Fibroblast of mammary gland (primary cell): ENCODE results near the gene POU3F4.

ENCODE experiments used
- DNase-seq: peaks from one replicate; pipeline ENCODE4 v3.0.0-alpha.2; 2010; ENCODE audit warnings: low read depth
- H3K4me3 ChIP-seq: 2 replicates; pipeline ENCODE4 v1.5.1; 2011; ENCODE audit warnings: low read depth, mild to moderate bottlenecking, low read length, moderate library complexity; ENCODE audit not compliant: control insufficient read depth
- TF ChIP-seq, protein P1 (sequence below): conservative IDR thresholded peaks from 2 replicates; pipeline ENCODE4 v1.5.1; 2011; ENCODE audit warnings: low read depth, low read length, inconsistent platforms; ENCODE audit not compliant: control insufficient read depth, insufficient read depth

Gene POU3F4

DNA sequence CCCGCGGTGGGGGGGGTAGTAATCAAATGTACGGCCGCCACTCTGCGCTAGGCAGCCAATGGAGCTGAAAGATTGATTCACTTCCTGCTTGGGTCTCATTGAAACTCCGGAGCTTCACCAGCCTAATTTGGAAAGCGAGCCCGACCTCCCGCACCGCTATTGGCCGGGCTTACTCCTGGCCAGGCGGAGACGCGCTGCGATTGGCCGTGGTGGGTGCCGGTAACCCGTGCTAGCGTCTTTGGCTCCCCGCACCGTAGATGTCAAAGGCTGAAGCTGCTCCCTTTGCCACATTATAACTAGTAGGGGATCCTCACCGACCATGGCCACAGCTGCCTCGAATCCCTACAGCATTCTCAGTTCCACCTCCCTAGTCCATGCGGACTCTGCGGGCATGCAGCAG is at the start of gene POU3F4:
POU3F4 (plus strand) TSS at position 285 of the 400 bp plus-strand sequence; CDS start at position 320, 35 bp downstream.
- no peak for DNase-seq
- no peak within 1 kb of the TSS for H3K4me3 ChIP-seq
- TF ChIP-seq, protein P1, sequence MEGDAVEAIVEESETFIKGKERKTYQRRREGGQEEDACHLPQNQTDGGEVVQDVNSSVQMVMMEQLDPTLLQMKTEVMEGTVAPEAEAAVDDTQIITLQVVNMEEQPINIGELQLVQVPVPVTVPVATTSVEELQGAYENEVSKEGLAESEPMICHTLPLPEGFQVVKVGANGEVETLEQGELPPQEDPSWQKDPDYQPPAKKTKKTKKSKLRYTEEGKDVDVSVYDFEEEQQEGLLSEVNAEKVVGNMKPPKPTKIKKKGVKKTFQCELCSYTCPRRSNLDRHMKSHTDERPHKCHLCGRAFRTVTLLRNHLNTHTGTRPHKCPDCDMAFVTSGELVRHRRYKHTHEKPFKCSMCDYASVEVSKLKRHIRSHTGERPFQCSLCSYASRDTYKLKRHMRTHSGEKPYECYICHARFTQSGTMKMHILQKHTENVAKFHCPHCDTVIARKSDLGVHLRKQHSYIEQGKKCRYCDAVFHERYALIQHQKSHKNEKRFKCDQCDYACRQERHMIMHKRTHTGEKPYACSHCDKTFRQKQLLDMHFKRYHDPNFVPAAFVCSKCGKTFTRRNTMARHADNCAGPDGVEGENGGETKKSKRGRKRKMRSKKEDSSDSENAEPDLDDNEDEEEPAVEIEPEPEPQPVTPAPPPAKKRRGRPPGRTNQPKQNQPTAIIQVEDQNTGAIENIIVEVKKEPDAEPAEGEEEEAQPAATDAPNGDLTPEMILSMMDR, result no peak

DNA sequence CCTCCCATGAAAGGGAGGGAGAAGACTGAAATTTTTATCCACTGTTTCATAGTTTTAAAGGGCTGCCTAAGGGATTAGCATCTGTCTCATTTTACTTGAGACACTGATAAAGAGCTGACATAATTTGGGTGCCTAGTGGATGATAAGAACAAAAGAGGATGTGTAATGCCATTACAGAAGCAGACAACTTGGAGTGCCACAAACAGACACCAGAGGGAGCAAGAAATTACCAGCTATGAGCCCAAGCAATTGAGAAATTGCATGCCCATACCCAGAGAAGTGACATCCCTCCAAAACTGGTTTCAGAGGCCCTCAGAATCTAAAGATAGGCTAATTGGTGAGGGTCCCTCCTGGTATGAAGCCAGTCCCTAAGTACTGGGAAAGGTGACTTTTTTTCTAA is 38.5 kb upstream of the POU3F4 start:
- H3K4me3 ChIP-seq, result no peak overlapping the region
- TF ChIP-seq, protein P1, result peak; percentile 35
- DNase-seq, result peak; percentile 5

DNA sequence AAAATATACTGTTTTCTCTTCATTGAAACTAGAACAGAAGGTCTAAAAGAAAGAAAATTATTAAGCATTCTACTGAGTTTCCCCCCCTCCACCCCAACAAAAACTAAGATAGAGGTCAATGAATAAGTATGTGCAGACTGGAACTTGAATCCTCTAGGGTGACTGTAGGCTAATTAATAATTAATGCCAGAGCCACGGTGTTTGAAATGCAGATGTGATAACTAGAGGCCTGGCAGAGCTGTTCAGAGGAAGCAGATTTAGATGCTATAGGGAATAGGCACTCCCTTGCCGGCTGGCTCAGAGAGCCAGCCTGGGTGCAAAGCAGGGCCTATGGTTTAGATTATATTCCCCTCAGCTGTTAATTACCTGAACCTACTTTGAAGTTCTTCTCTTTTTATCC is 12.2 kb upstream of the POU3F4 start:
- TF ChIP-seq, protein P1, result no peak
- no peak for DNase-seq

DNA sequence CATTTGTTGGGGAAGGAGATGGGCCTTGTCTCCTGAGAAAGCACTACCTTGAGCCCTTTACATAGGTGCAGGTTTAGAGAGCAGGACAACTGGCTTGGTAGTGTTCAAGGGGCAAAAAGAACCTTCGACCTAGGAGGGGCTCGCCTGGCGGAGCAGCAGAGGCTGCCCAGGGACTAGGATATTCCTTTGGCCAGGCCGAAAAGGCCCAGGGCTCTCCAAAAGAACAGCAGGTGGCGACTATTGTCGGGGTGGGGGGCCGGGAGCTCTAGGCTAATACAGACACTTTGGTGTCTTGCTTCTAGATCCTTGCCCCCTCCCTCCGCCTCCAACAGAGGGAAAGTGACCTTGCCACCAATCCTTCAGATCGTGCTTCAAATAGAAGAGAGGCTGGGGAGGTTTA is 7.1 kb upstream of the POU3F4 start:
- TF ChIP-seq, protein P1, result no peak
- H3K4me3 ChIP-seq, result no peak overlapping the region
- DNase-seq, result no peak

More for the DNA sequence above, 12.2 kb upstream of the POU3F4 start:
- no peak overlapping the region for H3K4me3 ChIP-seq

DNA sequence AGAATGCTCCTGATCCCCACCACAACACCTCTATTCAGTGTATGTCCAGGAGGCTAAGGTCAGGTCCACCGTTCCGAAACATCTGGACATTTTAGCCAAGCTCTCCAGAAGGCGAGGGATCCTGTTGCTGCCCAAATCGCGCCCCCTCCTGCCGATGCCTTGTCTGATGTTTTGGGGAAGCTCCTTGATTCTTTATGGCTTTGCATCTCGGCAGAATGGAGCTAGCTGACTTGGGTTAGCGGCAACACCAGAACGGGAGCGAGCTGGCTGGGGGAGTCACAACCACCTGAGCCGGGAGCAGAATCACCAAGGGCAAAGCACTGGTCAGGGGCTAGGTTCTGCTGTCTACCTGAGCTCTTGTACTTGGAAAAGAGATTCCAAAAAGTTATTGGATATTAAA is 6.6 kb upstream of the POU3F4 start:
- DNase-seq, result no peak
- TF ChIP-seq, protein P1, result no peak
- no peak overlapping the region for H3K4me3 ChIP-seq

DNA sequence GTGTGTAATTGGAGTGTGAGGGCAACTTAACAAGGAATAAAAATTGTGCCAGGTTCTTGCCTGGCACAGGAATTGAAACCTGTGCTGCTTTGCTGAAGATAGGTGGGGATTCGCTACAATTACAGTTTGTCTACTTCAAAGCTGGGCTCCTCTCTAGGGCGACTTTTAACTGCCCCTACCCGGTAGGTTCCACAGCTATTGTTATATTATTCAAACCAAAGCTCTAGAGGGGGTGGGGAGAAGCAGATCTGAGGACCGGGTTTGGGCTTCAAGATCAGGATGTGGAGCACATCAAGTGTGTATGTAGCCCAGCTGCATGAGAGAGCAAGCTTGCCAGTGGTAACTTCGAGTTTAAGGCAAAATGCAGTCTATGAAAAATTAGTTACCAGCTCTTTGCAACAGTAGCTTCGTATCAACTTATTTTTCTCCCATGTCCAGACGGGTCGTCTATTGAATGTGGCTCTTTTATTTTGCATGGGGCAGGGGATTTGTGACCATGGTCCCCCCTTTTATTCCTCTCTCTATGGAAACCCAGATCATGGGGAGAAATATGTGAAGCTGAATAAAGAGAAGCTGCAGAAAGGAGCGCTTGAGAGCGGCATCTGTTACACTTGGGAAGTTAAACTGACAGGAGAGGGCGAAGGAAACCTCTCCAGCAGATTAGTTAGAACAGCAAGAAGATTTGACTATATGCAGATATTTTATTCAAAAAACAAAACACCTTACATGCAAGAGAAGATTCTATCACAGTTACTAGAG is 3.2 kb upstream of the POU3F4 start:
- TF ChIP-seq, protein P1, result no peak
- no peak for DNase-seq
- H3K4me3 ChIP-seq, result no peak overlapping the region
